Liver (tissue), 9 donors: Measurements from ENCODE around the gene CTNNA2. TPM values are rescaled to one million over a fixed set of nuclear protein-coding genes. Genes with fewer than 3 reads are reported as not detected.

Source experiments
- DNase-seq: peaks from one replicate; pipeline ENCODE4 v3.0.0-alpha.2; 2017; ENCODE audit warnings: low spot score
- H3K27ac ChIP-seq, 2 donors: one replicate each; pipeline ENCODE4 v1.7.0; 2013; ENCODE audit warnings: inconsistent platforms in 2 of 2, low read length in 2 of 2, control low read depth in 1 of 2, low read depth in 1 of 2, mild to moderate bottlenecking in 1 of 2
- H3K27me3 ChIP-seq, 4 donors: one replicate each; pipeline versions ENCODE4 v1.6.1 to v1.7.0; 2013; ENCODE audit warnings: low read length in 3 of 4, inconsistent platforms in 1 of 4, mild to moderate bottlenecking in 1 of 4, moderate library complexity in 1 of 4; ENCODE audit not compliant: control insufficient read depth in 4 of 4, insufficient read depth in 4 of 4
- H3K36me3 ChIP-seq, 4 donors: one replicate each; pipeline versions ENCODE4 v1.6.1 to v1.7.0; 2013; ENCODE audit warnings: low read length in 3 of 4, mild to moderate bottlenecking in 3 of 4, low read depth in 1 of 4, moderate library complexity in 1 of 4; ENCODE audit not compliant: control insufficient read depth in 4 of 4, insufficient read depth in 3 of 4
- H3K4me1 ChIP-seq, 4 donors: one replicate each; pipeline versions ENCODE4 v1.6.1 to v1.7.0; 2013; ENCODE audit warnings: low read length in 3 of 4, mild to moderate bottlenecking in 3 of 4, moderate library complexity in 1 of 4; ENCODE audit not compliant: control insufficient read depth in 4 of 4, insufficient read depth in 4 of 4
- H3K4me3 ChIP-seq, 3 donors: one replicate each; pipeline versions ENCODE4 v1.6.1 to v1.7.0; 2013; ENCODE audit warnings: low read length in 3 of 3, control low read depth in 1 of 3, low read depth in 1 of 3, mild to moderate bottlenecking in 1 of 3
- H3K9ac ChIP-seq, 2 donors: one replicate each; pipeline ENCODE4 v1.7.0; 2013; ENCODE audit warnings: low read length in 2 of 2, mild to moderate bottlenecking in 2 of 2, moderate library complexity in 2 of 2, control low read depth in 1 of 2, low read depth in 1 of 2
- H3K9me3 ChIP-seq, 4 donors: one replicate each; pipeline versions ENCODE4 v1.6.1 to v1.7.0; 2013; ENCODE audit warnings: low read length in 3 of 4; ENCODE audit not compliant: control insufficient read depth in 4 of 4
- ATF3 ChIP-seq: IDR thresholded peaks from 2 replicates; pipeline ENCODE4 v1.6.1; 2016; ENCODE audit warnings: antibody characterized with exemption
- FOXA1 ChIP-seq: IDR thresholded peaks from 2 replicates; pipeline ENCODE4 v1.6.1; 2016; ENCODE audit warnings: antibody characterized with exemption
- FOXA2 ChIP-seq: IDR thresholded peaks from 2 replicates; pipeline ENCODE4 v1.6.1; 2016; ENCODE audit warnings: antibody characterized with exemption
- GABPA ChIP-seq, 2 donors: IDR thresholded peaks in 1 of 2; conservative IDR thresholded peaks in 1 of 2; 2 replicates each; pipeline ENCODE4 v1.6.1; 2016; ENCODE audit warnings: antibody characterized with exemption in 2 of 2, mild to moderate bottlenecking in 1 of 2, moderate library complexity in 1 of 2
- HNF4A ChIP-seq, 2 donors: conservative IDR thresholded peaks; 2 replicates each; pipeline ENCODE4 v1.6.1; 2016; ENCODE audit warnings: antibody characterized with exemption in 2 of 2, mild to moderate bottlenecking in 2 of 2
- HNF4G ChIP-seq: IDR thresholded peaks from 2 replicates; pipeline ENCODE4 v1.6.1; 2016; ENCODE audit warnings: antibody characterized with exemption
- JUND ChIP-seq, 2 donors: IDR thresholded peaks; 2 replicates each; pipeline ENCODE4 v1.6.1; 2016; ENCODE audit warnings: antibody characterized with exemption in 2 of 2
- RAD21 ChIP-seq, 2 donors: IDR thresholded peaks; 2 replicates each; pipeline ENCODE4 v1.6.1; 2016; ENCODE audit warnings: antibody characterized with exemption in 2 of 2, mild to moderate bottlenecking in 2 of 2
- REST ChIP-seq: IDR thresholded peaks from 2 replicates; pipeline ENCODE4 v1.6.1; 2016; ENCODE audit warnings: antibody characterized with exemption, mild to moderate bottlenecking
- RXRA ChIP-seq, 2 donors: IDR thresholded peaks; 2 replicates each; pipeline ENCODE4 v1.6.1; 2017 to 2018; ENCODE audit warnings: antibody characterized with exemption in 2 of 2, mild to moderate bottlenecking in 1 of 2
- SP1 ChIP-seq: IDR thresholded peaks from 2 replicates; pipeline ENCODE4 v1.6.1; 2018; ENCODE audit warnings: antibody characterized with exemption, mild to moderate bottlenecking
- TAF1 ChIP-seq: conservative IDR thresholded peaks from 2 replicates; pipeline ENCODE4 v1.6.1; 2016; ENCODE audit warnings: antibody characterized with exemption, mild to moderate bottlenecking
- YY1 ChIP-seq: IDR thresholded peaks from 2 replicates; pipeline ENCODE4 v1.6.1; 2016; ENCODE audit warnings: antibody characterized with exemption, mild to moderate bottlenecking
- WGBS: extraction: QIAGEN DNeasy Blood & Tissue Kit; methylation state at CpG from one replicate; pipeline ENCODE4 v1.1.7; 2013; 5-methylcytosine and 5-hydroxymethylcytosine counted together
- polyA plus RNA-seq, 2 donors: library from polyadenylated mRNA; stranded (reverse) in 1 of 2; unstranded in 1 of 2; fragments of 200-250 nt in 1 of 2; fragments of >200 nt in 1 of 2; fragmentation: Nextera tagmentation in 1 of 2; extraction: Ambion mirVana in 1 of 2; gene quantifications; one replicate each; pipeline versions ENCODE4 v1.2.1 to v1.2.3, GENCODE V29; 2013 to 2015
- total RNA-seq, 2 donors: library from RNA; depleted of rRNA; stranded (reverse); fragments of >200 nt; gene quantifications; one replicate each; pipeline ENCODE4 v1.2.3, GENCODE V29; 2014
- TF ChIP-seq, protein P1 (sequence below): IDR thresholded peaks from 2 replicates; pipeline ENCODE4 v1.6.1; 2016; ENCODE audit warnings: antibody characterized with exemption
- TF ChIP-seq, protein P2 (sequence below): fragments of 150-350 bp; IDR thresholded peaks from 2 replicates; pipeline ENCODE4 v1.5.1; 2017; ENCODE audit warnings: improper control_type of control experiment, low read depth, low read length; ENCODE audit not compliant: missing input control
- donor health status: healthy.
- donor health status: healthy.
- donor health status: healthy.
- donor health status: healthy.
- donor health status: healthy.

CTNNA2 gene
- total and polyA plus RNA-seq, 4 donors = 0.05 TPM; not detected in 3

DNA sequence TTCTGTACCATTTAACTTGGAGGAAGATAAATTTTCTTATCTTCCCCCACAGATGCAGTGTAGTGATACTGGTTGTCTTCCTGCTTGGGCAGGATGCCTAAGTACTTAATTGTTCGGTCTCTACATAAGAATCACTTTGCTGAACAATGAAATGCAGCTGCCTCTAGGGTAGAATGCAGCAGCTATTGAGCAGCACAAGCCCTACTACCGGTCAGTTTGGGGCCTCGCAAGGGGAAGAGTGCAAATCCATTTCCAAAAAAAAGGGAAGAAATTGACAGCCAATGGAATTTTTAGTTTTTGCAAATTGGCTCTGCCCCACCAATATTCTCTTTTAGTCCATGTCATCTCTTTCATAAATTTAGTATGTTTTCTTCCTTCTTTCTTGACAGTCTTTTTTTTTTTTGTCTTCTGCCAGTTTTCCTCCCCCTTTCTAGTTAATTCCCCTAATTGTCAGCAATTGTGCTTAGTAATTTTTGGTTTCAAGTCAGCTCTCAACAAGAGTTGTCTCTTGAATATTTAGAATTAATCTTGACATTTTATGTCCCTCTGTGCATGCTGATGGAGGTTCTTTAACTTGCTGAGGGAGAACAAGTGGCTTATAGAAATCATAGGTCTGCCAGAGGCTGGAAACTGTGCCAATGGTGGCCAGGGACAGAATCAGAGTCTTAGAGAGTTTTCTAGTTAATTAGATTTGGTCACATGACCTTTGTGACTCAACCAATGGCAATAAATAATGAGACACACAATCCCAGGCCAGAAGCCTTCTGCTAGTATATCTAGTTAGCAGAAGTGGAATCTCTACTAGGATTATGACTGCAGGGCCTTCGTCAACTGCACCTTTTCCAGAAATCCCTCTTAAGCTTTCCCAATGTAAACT is 270.0 kb downstream of the CTNNA2 start:
- H3K4me1 ChIP-seq = no peaks in the 10 kb centered on the region
- H3K9me3 ChIP-seq = no peaks in the 10 kb centered on the region
- H3K36me3 ChIP-seq = no peaks in the 10 kb centered on the region
- no peak overlapping the region for H3K4me3 ChIP-seq
- DNase-seq = no peak
- no peak overlapping the region for H3K27ac ChIP-seq
- H3K9ac ChIP-seq = no peak overlapping the region
- TF ChIP-seq FOXA2 (no peak), RXRA (IDR thresholded peaks at IDR 0.05) (no peak), GABPA (IDR thresholded peaks at IDR 0.05 in 1 of 2, conservative IDR thresholded peaks at IDR 0.05 in 1 of 2) (no peak), YY1 (no peak), JUND (IDR thresholded peaks at IDR 0.05) (no peak), HNF4A (conservative IDR thresholded peaks at IDR 0.05) (no peak), FOXA1 (no peak), ATF3 (no peak), HNF4G (no peak), SP1 (no peak), REST (no peak), RAD21 (IDR thresholded peaks at IDR 0.05) (no peak), TAF1 (no peak)
- TF ChIP-seq, protein P1, sequence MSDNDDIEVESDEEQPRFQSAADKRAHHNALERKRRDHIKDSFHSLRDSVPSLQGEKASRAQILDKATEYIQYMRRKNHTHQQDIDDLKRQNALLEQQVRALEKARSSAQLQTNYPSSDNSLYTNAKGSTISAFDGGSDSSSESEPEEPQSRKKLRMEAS = no peak
- TF ChIP-seq, protein P2, sequence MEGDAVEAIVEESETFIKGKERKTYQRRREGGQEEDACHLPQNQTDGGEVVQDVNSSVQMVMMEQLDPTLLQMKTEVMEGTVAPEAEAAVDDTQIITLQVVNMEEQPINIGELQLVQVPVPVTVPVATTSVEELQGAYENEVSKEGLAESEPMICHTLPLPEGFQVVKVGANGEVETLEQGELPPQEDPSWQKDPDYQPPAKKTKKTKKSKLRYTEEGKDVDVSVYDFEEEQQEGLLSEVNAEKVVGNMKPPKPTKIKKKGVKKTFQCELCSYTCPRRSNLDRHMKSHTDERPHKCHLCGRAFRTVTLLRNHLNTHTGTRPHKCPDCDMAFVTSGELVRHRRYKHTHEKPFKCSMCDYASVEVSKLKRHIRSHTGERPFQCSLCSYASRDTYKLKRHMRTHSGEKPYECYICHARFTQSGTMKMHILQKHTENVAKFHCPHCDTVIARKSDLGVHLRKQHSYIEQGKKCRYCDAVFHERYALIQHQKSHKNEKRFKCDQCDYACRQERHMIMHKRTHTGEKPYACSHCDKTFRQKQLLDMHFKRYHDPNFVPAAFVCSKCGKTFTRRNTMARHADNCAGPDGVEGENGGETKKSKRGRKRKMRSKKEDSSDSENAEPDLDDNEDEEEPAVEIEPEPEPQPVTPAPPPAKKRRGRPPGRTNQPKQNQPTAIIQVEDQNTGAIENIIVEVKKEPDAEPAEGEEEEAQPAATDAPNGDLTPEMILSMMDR = no peak
- 55% methylated on average over 4 of the region's 4 CpGs for WGBS
- no peaks in the 10 kb centered on the region for H3K27me3 ChIP-seq

DNA sequence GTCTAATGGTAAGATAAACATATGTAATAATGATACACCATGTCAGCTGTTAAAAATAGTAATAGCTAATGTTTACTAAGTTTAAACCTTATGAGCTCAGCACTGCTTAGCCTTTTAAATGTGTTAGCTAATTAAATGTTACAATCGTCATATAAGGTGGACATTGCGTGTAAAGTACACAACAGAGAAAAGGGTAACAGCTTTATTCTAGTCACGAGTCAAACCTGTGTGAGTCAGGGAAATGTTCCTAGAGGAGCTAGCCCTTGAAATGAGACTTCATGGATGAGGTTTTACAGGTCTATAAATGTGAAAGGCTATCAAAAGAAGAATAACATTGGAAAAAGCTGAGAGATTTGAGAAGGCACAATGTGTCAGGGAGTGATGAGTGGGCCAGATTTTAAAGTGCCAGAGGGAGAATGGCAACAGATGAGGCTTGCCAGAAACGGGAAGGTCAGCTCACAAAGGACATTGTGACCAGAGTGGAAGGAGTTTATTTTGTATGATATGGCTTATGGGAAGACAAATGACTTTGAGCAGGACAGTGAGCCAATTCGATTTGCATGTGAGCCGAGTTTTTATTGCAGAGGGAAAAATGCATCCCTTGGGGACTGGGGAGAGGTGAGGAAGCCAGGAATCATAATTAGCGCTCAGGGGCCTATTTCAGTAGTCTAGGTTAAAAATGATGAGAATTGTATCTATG is 276.3 kb downstream of the CTNNA2 start:
- DNase-seq = no peak
- Histone ChIP-seq H3K27me3 (no peaks in the 10 kb centered on the region), H3K4me3 (no peak overlapping the region), H3K9ac (no peak overlapping the region), H3K27ac (no peak overlapping the region), H3K36me3 (no peaks in the 10 kb centered on the region), H3K4me1 (no peaks in the 10 kb centered on the region), H3K9me3 (no peaks in the 10 kb centered on the region)
- WGBS = 64% methylated on average over 7 of the region's 7 CpGs
- no peak for TF ChIP-seq YY1
